ENCODE measurements around the gene CPVL.

- no peak for TF ChIP-seq CTCF (IDR thresholded peaks at IDR 0.05)
- TF ChIP-seq POLR2A (IDR thresholded peaks at IDR 0.05), result no peak
Measured at GRCh38 chr7:29014725-29015124, 131.6 kb downstream of the CPVL start.

Data from heart left ventricle (tissue), 13 donors.